ENCODE results near the gene SSBP4. TPM values are rescaled to one million over a fixed set of nuclear protein-coding genes. Genes with fewer than 3 reads are reported as not detected.

The SSBP4 gene
- total RNA-seq, 1 donor from 2014 or later = 84.3 TPM

DNA sequence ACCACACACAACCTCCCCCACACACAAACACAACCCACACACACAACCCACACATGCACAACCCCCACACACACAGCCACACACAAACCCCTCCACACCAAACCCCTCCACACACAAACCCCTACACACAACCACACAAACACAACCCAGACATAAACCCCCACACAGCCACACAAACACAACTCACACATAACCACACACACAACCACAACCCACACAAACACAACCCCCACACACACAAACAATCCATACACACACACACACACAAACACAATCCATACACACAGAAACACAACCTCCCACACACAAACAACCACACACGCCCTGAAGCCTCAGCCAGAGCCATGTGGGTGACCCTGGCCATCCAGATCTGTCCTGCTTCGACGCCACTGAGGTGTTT is 48.8 kb downstream of the SSBP4 start:
- DNase-seq (ENCODE audit: low read depth, low spot score) = no peak

DNA sequence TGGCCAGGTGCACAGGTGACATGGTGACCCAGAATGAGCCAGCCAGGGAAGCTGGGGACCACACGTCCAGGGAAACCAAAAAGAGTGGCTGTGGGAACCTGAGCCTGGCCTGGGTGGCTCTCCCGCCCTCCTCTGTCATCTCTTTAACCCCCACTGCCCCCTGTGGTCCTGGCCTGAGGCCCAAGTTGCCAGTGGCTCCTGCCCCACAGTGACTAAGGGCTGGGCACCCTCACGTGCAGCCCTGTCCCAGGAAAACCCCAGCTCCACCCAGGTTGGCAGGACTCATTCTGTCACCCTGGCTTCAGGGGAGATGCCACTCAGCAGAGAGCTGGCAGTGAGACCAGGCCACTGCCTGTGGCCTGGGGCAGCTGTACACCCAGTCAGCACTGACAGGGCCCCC is 49.3 kb downstream of the SSBP4 start:
- no peak for DNase-seq (ENCODE audit: low read depth, low spot score)

GRCh38 chr19:18469069-18469846 is 50.1 kb downstream of the SSBP4 start:
- DNase-seq (ENCODE audit: low read depth, low spot score) = no peak

GRCh38 chr19:18470787-18471186 is 51.6 kb downstream of the SSBP4 start:
- no peak for DNase-seq (ENCODE audit: low read depth, low spot score)

GRCh38 chr19:18473003-18473705 is 54.0 kb downstream of the SSBP4 start:
- no peak for DNase-seq (ENCODE audit: low read depth, low spot score)

DNA sequence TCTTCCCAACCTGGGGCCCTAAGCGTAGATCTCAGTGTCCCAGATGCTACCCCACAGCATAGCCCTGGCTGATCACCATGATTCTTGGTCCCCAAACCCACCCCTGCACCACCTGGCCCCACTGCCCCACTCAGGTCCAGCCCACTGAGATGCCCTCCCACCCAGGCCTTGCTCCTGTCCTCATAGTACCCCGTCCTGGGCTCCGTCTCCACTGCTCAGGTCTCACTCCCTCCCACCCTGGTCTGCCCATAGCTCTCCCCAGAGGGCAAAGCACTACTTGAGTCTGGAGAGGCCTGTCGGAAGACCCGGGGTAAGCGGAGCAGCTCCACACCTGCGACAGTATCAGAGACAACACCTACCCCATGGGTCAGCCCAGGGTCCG is 54.5 kb downstream of the SSBP4 start:
- no peak for DNase-seq (ENCODE audit: low read depth, low spot score)

DNA sequence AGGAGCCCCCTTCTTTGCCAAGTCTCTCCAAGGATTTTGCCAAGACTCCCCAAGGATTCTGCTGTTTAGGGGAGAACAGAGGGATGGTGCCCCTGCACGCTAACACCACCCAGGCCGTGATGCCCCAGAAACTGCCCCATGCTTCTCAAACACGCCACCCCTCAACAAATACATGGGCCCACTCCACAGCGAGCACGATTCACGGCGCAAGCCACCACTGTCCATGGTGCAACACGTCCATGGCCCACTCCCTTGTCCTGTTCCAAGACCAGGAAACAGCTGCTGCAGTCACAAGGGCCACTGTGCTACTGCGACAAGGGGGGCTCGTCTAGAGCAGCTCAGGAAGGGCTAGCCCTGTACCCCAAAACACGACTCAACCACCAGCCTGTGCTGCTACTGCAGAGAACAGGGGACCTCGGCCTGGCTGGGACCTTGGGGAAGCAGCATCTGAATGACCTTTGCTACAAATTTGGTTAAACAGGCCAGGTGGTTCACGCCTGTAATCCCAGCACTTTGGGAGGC is 55.2 kb downstream of the SSBP4 start:
- no peak for DNase-seq (ENCODE audit: low read depth, low spot score)

DNA sequence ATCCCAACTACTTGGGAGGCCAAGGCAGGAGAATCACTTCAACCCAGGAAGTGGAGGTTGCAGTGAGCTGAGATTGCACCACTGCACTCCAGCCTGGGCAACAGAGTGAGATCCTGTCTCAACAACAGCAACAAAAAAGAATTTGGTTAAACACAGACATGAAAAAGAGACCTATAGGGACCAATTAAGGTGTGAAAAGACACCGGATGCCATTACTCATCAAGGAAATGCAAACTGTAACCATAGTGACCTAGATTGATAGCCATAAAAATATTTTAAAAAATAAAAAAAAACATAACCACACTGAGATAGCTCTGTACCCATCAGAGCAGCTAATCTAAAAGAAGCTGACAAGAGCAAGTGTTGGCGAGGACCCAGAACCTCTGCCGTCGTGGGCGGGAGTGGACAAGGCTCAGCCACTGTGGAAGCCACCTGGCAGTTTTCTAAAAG is 55.8 kb downstream of the SSBP4 start:
- no peak for DNase-seq (ENCODE audit: low read depth, low spot score)

DNA sequence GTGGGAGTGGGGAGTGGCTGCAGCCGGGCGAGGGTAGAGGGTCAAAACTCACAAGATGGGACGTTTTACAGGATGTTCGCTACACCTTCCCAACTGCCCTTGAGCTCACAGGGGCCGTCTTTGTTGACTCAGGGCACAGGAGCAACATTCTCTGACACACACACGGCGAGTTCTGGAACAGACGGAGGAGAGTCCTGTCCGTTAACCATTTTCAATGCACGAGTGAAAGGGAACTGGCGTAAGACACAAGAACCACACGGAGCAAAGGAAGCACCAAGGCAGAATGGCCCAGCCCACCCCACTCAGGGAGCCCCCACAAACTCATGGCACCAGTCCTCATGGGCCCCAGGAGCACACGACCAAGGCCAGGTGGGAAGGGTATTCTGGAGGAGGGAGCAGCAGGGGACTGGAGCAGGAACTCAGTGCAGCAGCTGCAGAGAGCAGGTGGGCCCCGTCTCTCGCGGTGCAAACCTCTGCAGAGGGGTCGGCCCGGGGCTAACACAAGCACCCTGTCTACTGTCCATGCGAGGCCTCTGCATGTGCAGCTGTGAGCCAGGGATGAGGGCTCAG is 56.6 kb downstream of the SSBP4 start:
- DNase-seq (ENCODE audit: low read depth, low spot score) = no peak

- DNase-seq (ENCODE audit: low read depth, low spot score) = no peak
These were observed 57.4 kb downstream of the SSBP4 start for GRCh38 chr19:18476507-18477041.

- no peak for DNase-seq (ENCODE audit: low read depth, low spot score)
These were observed 58.0 kb downstream of the SSBP4 start for GRCh38 chr19:18477042-18477779.

- no peak for DNase-seq (ENCODE audit: low read depth, low spot score)
These were observed 58.8 kb downstream of the SSBP4 start for GRCh38 chr19:18477974-18478373.

- no peak for DNase-seq (ENCODE audit: low read depth, low spot score)
These were observed 59.5 kb downstream of the SSBP4 start for GRCh38 chr19:18478545-18479311.

GRCh38 chr19:18480006-18480691 is 61.0 kb downstream of the SSBP4 start:
- no peak for DNase-seq (ENCODE audit: low read depth, low spot score)

- no peak for DNase-seq (ENCODE audit: low read depth, low spot score)
These were observed 62.5 kb downstream of the SSBP4 start for GRCh38 chr19:18481505-18482222.

GRCh38 chr19:18483119-18483890 is 64.1 kb downstream of the SSBP4 start:
- no peak for DNase-seq (ENCODE audit: low read depth, low spot score)
